Measurements from ENCODE around the gene TSHZ2.

DNA sequence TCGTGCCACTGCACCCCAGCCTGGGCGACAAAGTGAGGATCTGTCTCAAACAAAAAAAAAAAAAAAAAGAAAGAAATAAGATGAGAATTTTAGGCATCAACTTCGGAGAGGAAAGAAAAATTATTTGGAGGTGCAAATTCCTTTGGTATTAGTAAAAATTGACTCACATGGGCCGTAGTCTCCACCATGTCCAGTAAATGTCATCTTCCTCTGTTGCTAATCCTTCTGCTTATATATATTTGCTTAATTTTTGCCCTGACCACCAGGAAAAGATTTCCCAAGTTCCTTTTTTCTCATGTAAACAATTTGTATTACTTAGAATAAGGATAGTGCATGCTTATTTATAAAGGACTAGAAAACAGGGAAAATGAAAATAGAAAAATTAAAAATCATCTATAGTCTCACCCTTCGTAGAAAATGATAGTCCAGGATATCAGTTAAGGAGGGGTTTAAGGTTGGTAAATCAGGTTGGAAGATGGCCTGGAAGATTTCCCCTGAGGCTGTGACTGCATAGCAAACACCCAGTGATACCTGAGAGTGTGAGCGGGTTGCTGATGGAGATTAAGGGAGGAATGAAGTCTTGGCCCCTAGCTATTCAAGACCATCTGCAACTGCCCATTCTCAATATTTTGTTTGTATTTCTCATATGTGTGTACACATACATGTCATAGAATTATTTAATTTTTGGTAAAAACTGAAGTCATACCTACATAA is 380.7 kb downstream of the TSHZ2 start:
- TF ChIP-seq, protein P1, sequence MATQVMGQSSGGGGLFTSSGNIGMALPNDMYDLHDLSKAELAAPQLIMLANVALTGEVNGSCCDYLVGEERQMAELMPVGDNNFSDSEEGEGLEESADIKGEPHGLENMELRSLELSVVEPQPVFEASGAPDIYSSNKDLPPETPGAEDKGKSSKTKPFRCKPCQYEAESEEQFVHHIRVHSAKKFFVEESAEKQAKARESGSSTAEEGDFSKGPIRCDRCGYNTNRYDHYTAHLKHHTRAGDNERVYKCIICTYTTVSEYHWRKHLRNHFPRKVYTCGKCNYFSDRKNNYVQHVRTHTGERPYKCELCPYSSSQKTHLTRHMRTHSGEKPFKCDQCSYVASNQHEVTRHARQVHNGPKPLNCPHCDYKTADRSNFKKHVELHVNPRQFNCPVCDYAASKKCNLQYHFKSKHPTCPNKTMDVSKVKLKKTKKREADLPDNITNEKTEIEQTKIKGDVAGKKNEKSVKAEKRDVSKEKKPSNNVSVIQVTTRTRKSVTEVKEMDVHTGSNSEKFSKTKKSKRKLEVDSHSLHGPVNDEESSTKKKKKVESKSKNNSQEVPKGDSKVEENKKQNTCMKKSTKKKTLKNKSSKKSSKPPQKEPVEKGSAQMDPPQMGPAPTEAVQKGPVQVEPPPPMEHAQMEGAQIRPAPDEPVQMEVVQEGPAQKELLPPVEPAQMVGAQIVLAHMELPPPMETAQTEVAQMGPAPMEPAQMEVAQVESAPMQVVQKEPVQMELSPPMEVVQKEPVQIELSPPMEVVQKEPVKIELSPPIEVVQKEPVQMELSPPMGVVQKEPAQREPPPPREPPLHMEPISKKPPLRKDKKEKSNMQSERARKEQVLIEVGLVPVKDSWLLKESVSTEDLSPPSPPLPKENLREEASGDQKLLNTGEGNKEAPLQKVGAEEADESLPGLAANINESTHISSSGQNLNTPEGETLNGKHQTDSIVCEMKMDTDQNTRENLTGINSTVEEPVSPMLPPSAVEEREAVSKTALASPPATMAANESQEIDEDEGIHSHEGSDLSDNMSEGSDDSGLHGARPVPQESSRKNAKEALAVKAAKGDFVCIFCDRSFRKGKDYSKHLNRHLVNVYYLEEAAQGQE (IDR thresholded peaks at IDR 0.05; ENCODE audit: borderline replicate concordance) = no peak
- TF ChIP-seq RAD21 (conservative IDR thresholded peaks at IDR 0.05) (no peak), EP300 (conservative IDR thresholded peaks at IDR 0.05; ENCODE audit: poor library complexity, severe bottlenecking) (no peak), MXI1 (conservative IDR thresholded peaks at IDR 0.05; ENCODE audit: poor library complexity, severe bottlenecking) (no peak), EZH2 (IDR thresholded peaks at IDR 0.05; ENCODE audit: borderline replicate concordance, insufficient read depth, low read length, poor library complexity, severe bottlenecking) (no peak)
